NOMO-1 treated with DMSO at 0.1 percent for 48 hours (cell line): Measurements from ENCODE around the gene ARIH1.
"Not testable (repeated sequence)": the region's sequence is repeated elsewhere in the genome, so short reads cannot be mapped to it uniquely, and the experiment has no call there.

Source experiments
- DNase-seq: peaks from one replicate; lab custom pipeline; 2025; ENCODE audit not compliant: unreplicated experiment; lab: John Stamatoyannopoulos, UW

The ARIH1 gene

GRCh38 chr15:72473614-72474465, at the start of gene ARIH1:
ARIH1 (plus strand) TSS chr15:72474330; CDS start chr15:72474640, 310 bp downstream.
- DNase-seq, result peak; percentile 92

GRCh38 chr15:72426753-72427152, 47.4 kb upstream of the ARIH1 start:
- no peak for DNase-seq

- no peak for DNase-seq
Observed at GRCh38 chr15:72437650-72438316, 36.3 kb upstream of the ARIH1 start.

- not testable (repeated sequence) for DNase-seq
Observed at GRCh38 chr15:72442848-72443247, 31.3 kb upstream of the ARIH1 start.

- no peak for DNase-seq
Observed at GRCh38 chr15:72445426-72445825, 28.7 kb upstream of the ARIH1 start.

- DNase-seq, result no peak
Observed at GRCh38 chr15:72450805-72451204, 23.3 kb upstream of the ARIH1 start.

GRCh38 chr15:72451224-72451623, 22.9 kb upstream of the ARIH1 start:
- DNase-seq, result no peak

- no peak for DNase-seq
Observed at GRCh38 chr15:72456684-72457083, 17.4 kb upstream of the ARIH1 start.

- no peak for DNase-seq
Observed at GRCh38 chr15:72460402-72460801, 13.7 kb upstream of the ARIH1 start.

- peak; percentile 3 for DNase-seq
Observed at GRCh38 chr15:72463702-72464101, 10.4 kb upstream of the ARIH1 start.

GRCh38 chr15:72464251-72464650, 9.9 kb upstream of the ARIH1 start:
- DNase-seq, result peak; percentile 46

GRCh38 chr15:72468103-72468502, 6.0 kb upstream of the ARIH1 start:
- no peak for DNase-seq

- peak; percentile 23 for DNase-seq
Observed at GRCh38 chr15:72472992-72473610, 1.0 kb upstream of the ARIH1 start.

- DNase-seq, result no peak
Observed at GRCh38 chr15:72474466-72474911, 359 bp downstream of the ARIH1 start.

- DNase-seq, result peak; percentile 82
Observed at GRCh38 chr15:72474912-72475628, 940 bp downstream of the ARIH1 start.

- DNase-seq, result no peak
Observed at GRCh38 chr15:72475674-72476073, 1.5 kb downstream of the ARIH1 start.

GRCh38 chr15:72476330-72476729, 2.2 kb downstream of the ARIH1 start:
- DNase-seq, result not testable (repeated sequence)

- DNase-seq, result no peak
Observed at GRCh38 chr15:72481015-72481659, 7.0 kb downstream of the ARIH1 start.

- DNase-seq, result peak; percentile 38
Observed at GRCh38 chr15:72482275-72482674, 8.1 kb downstream of the ARIH1 start.

GRCh38 chr15:72483279-72483678, 9.1 kb downstream of the ARIH1 start:
- DNase-seq, result no peak

GRCh38 chr15:72486144-72486543, 12.0 kb downstream of the ARIH1 start:
- DNase-seq, result no peak
